ENCODE data around the gene KDM4B.

KDM4B gene

DNA sequence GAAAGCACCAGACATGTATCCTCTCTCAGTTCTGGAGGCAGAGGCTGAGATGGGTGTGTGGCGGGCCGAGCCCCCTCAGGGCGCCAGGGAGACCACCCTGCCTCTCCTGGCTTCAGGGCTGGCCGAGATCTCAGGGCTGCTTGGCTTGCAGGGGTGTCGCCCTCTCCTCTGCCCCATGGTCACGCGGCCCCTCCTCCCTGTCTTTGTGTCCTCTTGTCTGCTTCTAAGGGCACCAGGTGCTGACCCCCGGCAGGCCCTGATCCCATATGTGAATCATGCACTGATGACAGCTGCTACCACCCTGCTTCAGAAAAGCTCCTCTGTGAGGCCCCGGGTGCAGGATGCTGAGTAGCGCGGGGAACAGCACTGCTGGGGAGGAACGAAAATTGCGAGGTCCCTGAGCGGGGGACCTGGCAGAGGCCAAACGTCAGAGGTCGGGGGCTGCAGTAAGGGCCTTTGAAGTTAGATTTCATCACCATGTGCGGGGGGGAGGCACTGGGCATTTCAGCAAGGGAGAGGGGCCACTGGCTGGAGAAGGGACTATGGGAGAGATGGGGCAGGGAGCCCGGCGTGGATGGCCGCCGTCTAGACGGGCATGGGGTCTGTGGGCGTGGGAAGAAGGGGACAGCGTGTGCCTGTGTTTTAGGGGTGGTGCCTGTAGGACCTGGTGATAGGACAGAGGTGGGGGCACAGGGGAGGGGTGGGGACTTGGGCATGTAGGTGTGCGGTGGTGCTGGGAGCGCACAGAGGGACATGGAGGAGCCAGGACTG, 125.2 kb downstream of the KDM4B start:
- no peak overlapping the region for H3K4me2 ChIP-seq (ENCODE audit: insufficient read depth, low read length)
- H3K9me3 ChIP-seq (ENCODE audit: insufficient read depth, low read length, severe bottlenecking): peaks cover 26% of the 10 kb centered on the region
- DNase-seq (no peak), ATAC-seq (ENCODE audit: insufficient read depth, low read depth) (no peak)
- H3K79me2 ChIP-seq (ENCODE audit: insufficient read depth, low read length): no peaks in the 10 kb centered on the region
- no peaks in the 10 kb centered on the region for H3K27me3 ChIP-seq (ENCODE audit: insufficient read depth, low read length, poor library complexity)
- no peak overlapping the region for H3K4me3 ChIP-seq (ENCODE audit: low read depth in 1 of 2, low read length in 2 of 2)
- H3K4me1 ChIP-seq (ENCODE audit: insufficient read depth, low read length): no peaks in the 10 kb centered on the region
- peaks cover 67% of the 10 kb centered on the region for H3K36me3 ChIP-seq (ENCODE audit: insufficient read depth, low read length)
- no peak overlapping the region for H3K9ac ChIP-seq (ENCODE audit: low read depth, low read length)
- H3K27ac ChIP-seq (ENCODE audit: low read length): no peak overlapping the region
- peaks cover 10% of the 10 kb centered on the region; the same call in 1 of the 2 replicates for H4K20me1 ChIP-seq (ENCODE audit: insufficient read depth, low read length)
- TF ChIP-seq, protein P1, sequence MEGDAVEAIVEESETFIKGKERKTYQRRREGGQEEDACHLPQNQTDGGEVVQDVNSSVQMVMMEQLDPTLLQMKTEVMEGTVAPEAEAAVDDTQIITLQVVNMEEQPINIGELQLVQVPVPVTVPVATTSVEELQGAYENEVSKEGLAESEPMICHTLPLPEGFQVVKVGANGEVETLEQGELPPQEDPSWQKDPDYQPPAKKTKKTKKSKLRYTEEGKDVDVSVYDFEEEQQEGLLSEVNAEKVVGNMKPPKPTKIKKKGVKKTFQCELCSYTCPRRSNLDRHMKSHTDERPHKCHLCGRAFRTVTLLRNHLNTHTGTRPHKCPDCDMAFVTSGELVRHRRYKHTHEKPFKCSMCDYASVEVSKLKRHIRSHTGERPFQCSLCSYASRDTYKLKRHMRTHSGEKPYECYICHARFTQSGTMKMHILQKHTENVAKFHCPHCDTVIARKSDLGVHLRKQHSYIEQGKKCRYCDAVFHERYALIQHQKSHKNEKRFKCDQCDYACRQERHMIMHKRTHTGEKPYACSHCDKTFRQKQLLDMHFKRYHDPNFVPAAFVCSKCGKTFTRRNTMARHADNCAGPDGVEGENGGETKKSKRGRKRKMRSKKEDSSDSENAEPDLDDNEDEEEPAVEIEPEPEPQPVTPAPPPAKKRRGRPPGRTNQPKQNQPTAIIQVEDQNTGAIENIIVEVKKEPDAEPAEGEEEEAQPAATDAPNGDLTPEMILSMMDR (IDR thresholded peaks at IDR 0.05; ENCODE audit: borderline replicate concordance, extremely low read depth, low read length, poor library complexity, severe bottlenecking): no peak
- no peak for TF ChIP-seq EZH2 (IDR thresholded peaks at IDR 0.05; ENCODE audit: borderline replicate concordance, low read depth, low read length, severe bottlenecking)
- H2AFZ ChIP-seq (ENCODE audit: low read depth, low read length): no peak overlapping the region

DNA sequence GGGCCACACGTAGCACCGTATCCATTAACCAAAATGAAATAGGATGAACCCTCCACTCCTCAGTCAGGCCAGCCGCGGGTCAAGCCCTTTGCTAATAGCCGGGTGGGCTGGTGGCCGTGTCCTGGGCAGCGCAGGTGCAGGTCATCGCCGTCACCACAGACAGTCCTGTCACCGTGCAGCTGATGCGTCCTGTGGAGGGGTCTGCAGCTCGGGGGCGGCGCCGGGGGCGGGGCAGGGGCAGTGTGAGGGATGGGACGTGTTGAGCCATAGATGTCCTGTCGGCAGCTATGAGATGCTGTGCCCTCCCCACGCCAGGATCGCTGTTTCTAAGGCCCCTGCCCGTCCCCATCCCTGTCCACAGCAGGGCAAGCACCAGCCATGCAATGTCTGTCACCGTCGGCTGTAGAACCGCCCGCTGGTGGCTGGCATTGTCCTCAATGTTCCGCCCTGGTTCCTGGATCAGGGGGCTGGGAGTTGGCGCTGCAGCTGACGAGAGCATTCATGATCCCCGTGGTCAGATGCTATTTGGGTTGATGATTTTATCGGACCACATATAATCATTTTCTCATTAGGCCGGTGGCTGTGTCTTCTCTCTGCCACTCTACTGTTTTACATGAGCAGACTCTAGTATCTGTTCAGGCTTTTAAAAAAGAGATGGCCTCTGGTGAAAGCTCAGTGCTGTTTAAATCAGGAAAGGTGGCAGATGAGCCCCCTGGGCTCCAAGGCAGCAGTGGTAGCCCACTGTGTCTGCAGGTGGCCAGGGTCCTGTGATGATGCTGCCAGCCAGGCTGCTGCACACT, 126.1 kb downstream of the KDM4B start:
- TF ChIP-seq, protein P1 (IDR thresholded peaks at IDR 0.05; ENCODE audit: borderline replicate concordance, extremely low read depth, low read length, poor library complexity, severe bottlenecking): no peak
- no peak for TF ChIP-seq EZH2 (IDR thresholded peaks at IDR 0.05; ENCODE audit: borderline replicate concordance, low read depth, low read length, severe bottlenecking)
- peaks cover 74% of the 10 kb centered on the region for H3K36me3 ChIP-seq (ENCODE audit: insufficient read depth, low read length)
- H2AFZ ChIP-seq (ENCODE audit: low read depth, low read length): no peak overlapping the region
- no peak overlapping the region for H3K4me3 ChIP-seq (ENCODE audit: low read depth in 1 of 2, low read length in 2 of 2)
- ATAC-seq (ENCODE audit: insufficient read depth, low read depth): no peak
- H3K9ac ChIP-seq (ENCODE audit: low read depth, low read length): no peak overlapping the region
- peaks cover 10% of the 10 kb centered on the region; the same call in 1 of the 2 replicates for H4K20me1 ChIP-seq (ENCODE audit: insufficient read depth, low read length)
- no peak for DNase-seq
- H3K9me3 ChIP-seq (ENCODE audit: insufficient read depth, low read length, severe bottlenecking): peaks cover 35% of the 10 kb centered on the region
- no peaks in the 10 kb centered on the region for H3K79me2 ChIP-seq (ENCODE audit: insufficient read depth, low read length)
- no peaks in the 10 kb centered on the region for H3K27me3 ChIP-seq (ENCODE audit: insufficient read depth, low read length, poor library complexity)
- no peak overlapping the region for H3K4me2 ChIP-seq (ENCODE audit: insufficient read depth, low read length)
- H3K27ac ChIP-seq (ENCODE audit: low read length): no peak overlapping the region
- no peaks in the 10 kb centered on the region for H3K4me1 ChIP-seq (ENCODE audit: insufficient read depth, low read length)

DNA sequence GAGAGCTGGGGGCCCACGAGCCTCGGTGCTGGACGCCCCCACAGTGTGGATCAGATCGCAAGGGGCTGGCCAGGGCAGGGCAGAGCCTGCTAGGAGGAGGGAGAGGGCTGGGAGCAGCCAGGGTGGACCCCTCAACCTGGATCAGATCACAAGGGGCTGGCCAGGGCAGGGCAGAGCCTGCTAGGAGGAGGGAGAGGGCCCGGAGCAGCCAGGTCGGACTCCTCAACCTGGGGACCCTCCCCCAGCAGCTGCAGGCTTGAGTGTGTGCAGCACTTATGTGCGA, 126.6 kb downstream of the KDM4B start:
- peaks cover 38% of the 10 kb centered on the region for H3K9me3 ChIP-seq (ENCODE audit: insufficient read depth, low read length, severe bottlenecking)
- no peaks in the 10 kb centered on the region for H3K79me2 ChIP-seq (ENCODE audit: insufficient read depth, low read length)
- no peaks in the 10 kb centered on the region for H3K27me3 ChIP-seq (ENCODE audit: insufficient read depth, low read length, poor library complexity)
- peaks cover 10% of the 10 kb centered on the region; the same call in 1 of the 2 replicates for H4K20me1 ChIP-seq (ENCODE audit: insufficient read depth, low read length)
- no peak for DNase-seq
- no peak for ATAC-seq (ENCODE audit: insufficient read depth, low read depth)
- H3K4me3 ChIP-seq (ENCODE audit: low read depth in 1 of 2, low read length in 2 of 2): no peak overlapping the region
- H3K9ac ChIP-seq (ENCODE audit: low read depth, low read length): no peak overlapping the region
- no peak overlapping the region for H3K4me2 ChIP-seq (ENCODE audit: insufficient read depth, low read length)
- peaks cover 80% of the 10 kb centered on the region for H3K36me3 ChIP-seq (ENCODE audit: insufficient read depth, low read length)
- no peak overlapping the region for H3K27ac ChIP-seq (ENCODE audit: low read length)
- TF ChIP-seq EZH2 (IDR thresholded peaks at IDR 0.05; ENCODE audit: borderline replicate concordance, low read depth, low read length, severe bottlenecking): no peak
- TF ChIP-seq, protein P1 (IDR thresholded peaks at IDR 0.05; ENCODE audit: borderline replicate concordance, extremely low read depth, low read length, poor library complexity, severe bottlenecking): no peak
- H2AFZ ChIP-seq (ENCODE audit: low read depth, low read length): no peak overlapping the region
- H3K4me1 ChIP-seq (ENCODE audit: insufficient read depth, low read length): no peaks in the 10 kb centered on the region

Data from DND-41 (cell line).